Ovary (tissue), 3 donors: ENCODE measurements around the gene KYNU.

Experiments
- POLR2A ChIP-seq: fragments of 450-650 bp; IDR thresholded peaks from one replicate; pipeline ENCODE4 v1.6.1; 2017; ENCODE audit warnings: antibody characterized with exemption, mild to moderate bottlenecking, moderate library complexity
- TF ChIP-seq, protein P1 (sequence below), 3 donors: fragments of 450-650 bp in 2 of 3; fragments of 200-600 bp in 1 of 3; IDR thresholded peaks; one replicate each; pipeline versions ENCODE4 v1.5.1 to v1.8.0; 2016 to 2022; ENCODE audit warnings: antibody characterized with exemption in 3 of 3, mild to moderate bottlenecking in 1 of 3
- donor health status: DM: no; HTN: no; CAD: no.

DNA sequence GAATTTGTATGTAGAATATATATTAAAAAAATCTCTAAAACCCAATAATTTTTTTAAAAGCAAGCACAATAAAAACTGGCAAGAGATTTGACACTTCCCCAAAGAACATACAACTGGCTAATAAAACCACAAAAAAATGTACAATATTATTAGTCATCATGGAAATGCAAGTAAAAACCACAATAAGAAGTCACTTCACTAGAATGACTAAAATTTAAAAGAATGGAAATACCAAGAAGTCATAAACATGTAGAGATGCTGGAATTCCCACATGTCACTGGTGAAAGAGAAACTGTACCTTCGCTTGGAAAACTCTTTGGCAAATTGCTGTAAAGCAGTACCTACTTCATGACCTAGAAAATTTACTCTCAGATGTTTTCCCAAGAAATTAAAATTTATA is 43.4 kb upstream of the KYNU start:
- TF ChIP-seq POLR2A: no peak
- TF ChIP-seq, protein P1, sequence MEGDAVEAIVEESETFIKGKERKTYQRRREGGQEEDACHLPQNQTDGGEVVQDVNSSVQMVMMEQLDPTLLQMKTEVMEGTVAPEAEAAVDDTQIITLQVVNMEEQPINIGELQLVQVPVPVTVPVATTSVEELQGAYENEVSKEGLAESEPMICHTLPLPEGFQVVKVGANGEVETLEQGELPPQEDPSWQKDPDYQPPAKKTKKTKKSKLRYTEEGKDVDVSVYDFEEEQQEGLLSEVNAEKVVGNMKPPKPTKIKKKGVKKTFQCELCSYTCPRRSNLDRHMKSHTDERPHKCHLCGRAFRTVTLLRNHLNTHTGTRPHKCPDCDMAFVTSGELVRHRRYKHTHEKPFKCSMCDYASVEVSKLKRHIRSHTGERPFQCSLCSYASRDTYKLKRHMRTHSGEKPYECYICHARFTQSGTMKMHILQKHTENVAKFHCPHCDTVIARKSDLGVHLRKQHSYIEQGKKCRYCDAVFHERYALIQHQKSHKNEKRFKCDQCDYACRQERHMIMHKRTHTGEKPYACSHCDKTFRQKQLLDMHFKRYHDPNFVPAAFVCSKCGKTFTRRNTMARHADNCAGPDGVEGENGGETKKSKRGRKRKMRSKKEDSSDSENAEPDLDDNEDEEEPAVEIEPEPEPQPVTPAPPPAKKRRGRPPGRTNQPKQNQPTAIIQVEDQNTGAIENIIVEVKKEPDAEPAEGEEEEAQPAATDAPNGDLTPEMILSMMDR (IDR thresholded peaks at IDR 0.05): no peak
